ENCODE data around the gene KIF26B.

DNA sequence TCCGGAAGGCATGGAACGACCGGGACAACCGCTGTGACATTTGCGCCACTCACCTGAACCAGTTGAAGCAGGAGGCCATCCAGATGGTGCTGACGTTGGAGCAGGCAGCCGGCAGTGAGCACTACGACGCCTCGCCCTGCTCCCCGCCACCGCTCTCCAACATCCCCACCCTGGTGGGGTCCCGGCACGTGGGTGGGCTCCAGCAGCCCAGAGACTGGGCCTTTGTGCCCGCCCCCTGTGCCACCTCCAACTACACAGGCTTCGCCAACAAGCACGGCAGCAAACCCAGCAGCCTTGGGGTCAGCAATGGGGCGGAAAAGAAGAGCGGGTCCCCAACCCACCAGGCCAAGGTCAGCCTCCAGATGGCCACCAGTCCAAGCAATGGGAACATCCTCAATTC, 212.1 kb downstream of the KIF26B start:
- no peak for TF ChIP-seq POLR2A (IDR thresholded peaks at IDR 0.05)
- TF ChIP-seq, protein P1, sequence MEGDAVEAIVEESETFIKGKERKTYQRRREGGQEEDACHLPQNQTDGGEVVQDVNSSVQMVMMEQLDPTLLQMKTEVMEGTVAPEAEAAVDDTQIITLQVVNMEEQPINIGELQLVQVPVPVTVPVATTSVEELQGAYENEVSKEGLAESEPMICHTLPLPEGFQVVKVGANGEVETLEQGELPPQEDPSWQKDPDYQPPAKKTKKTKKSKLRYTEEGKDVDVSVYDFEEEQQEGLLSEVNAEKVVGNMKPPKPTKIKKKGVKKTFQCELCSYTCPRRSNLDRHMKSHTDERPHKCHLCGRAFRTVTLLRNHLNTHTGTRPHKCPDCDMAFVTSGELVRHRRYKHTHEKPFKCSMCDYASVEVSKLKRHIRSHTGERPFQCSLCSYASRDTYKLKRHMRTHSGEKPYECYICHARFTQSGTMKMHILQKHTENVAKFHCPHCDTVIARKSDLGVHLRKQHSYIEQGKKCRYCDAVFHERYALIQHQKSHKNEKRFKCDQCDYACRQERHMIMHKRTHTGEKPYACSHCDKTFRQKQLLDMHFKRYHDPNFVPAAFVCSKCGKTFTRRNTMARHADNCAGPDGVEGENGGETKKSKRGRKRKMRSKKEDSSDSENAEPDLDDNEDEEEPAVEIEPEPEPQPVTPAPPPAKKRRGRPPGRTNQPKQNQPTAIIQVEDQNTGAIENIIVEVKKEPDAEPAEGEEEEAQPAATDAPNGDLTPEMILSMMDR (IDR thresholded peaks at IDR 0.05) = no peak
